ENCODE data around the gene ERBIN. TPM values are rescaled to one million over a fixed set of nuclear protein-coding genes. Genes with fewer than 3 reads are reported as not detected.
"Not testable (repeated sequence)": the region's sequence is repeated elsewhere in the genome, so short reads cannot be mapped to it uniquely, and the experiment has no call there.

The ERBIN gene
- total RNA-seq, 1 donor from 2014 or later = 38.0 TPM

- no peak for TF ChIP-seq CTCF (IDR thresholded peaks at IDR 0.05; ENCODE audit: borderline replicate concordance)
- Histone ChIP-seq H3K9me3 (replicated peaks) (peaks cover 4% of the 10 kb centered on the region), H3K27ac (replicated peaks) (no peak overlapping the region), H3K36me3 (no peaks in the 10 kb centered on the region), H3K4me3 (no peak overlapping the region), H3K4me1 (no peaks in the 10 kb centered on the region), H3K27me3 (ENCODE audit: low read depth) (no peaks in the 10 kb centered on the region)
- DNase-seq = no peak
- intact Hi-C loops (cut with micrococcal nuclease) = no loop called here
Observed at GRCh38 chr5:65886387-65886786, 40.0 kb upstream of the ERBIN start.

GRCh38 chr5:65892024-65892423 is 34.4 kb upstream of the ERBIN start:
- intact Hi-C loops (cut with micrococcal nuclease); H3K36me3 ChIP-seq; H3K9me3 ChIP-seq (replicated peaks): not testable (repeated sequence)

GRCh38 chr5:65892801-65893200 is 33.6 kb upstream of the ERBIN start:
- intact Hi-C loops (cut with micrococcal nuclease) = no loop called here
- DNase-seq = no peak
- Histone ChIP-seq H3K36me3 (no peaks in the 10 kb centered on the region), H3K4me1 (no peaks in the 10 kb centered on the region), H3K27me3 (ENCODE audit: low read depth) (no peaks in the 10 kb centered on the region), H3K4me3 (no peak overlapping the region), H3K27ac (replicated peaks) (no peak overlapping the region), H3K9me3 (replicated peaks) (no peaks in the 10 kb centered on the region)
- TF ChIP-seq CTCF (IDR thresholded peaks at IDR 0.05; ENCODE audit: borderline replicate concordance) = no peak

More at GRCh38 chr5:65892024-65892423, 34.4 kb upstream of the ERBIN start:
- H3K4me3 ChIP-seq; H3K27ac ChIP-seq (replicated peaks); H3K27me3 ChIP-seq (ENCODE audit: low read depth); H3K4me1 ChIP-seq; DNase-seq: not testable (repeated sequence)

- Histone ChIP-seq H3K27ac (replicated peaks) (no peak overlapping the region), H3K27me3 (ENCODE audit: low read depth) (no peaks in the 10 kb centered on the region), H3K9me3 (replicated peaks) (no peaks in the 10 kb centered on the region), H3K36me3 (no peaks in the 10 kb centered on the region), H3K4me3 (no peak overlapping the region), H3K4me1 (no peaks in the 10 kb centered on the region)
- intact Hi-C loops (cut with micrococcal nuclease) = no loop called here
- no peak for TF ChIP-seq CTCF (IDR thresholded peaks at IDR 0.05; ENCODE audit: borderline replicate concordance)
- no peak for DNase-seq
Observed at GRCh38 chr5:65893749-65894430, 32.5 kb upstream of the ERBIN start.

GRCh38 chr5:65895891-65896290 is 30.5 kb upstream of the ERBIN start:
- intact Hi-C loops (cut with micrococcal nuclease) = no loop called here
- no peak for DNase-seq
- H3K4me1 ChIP-seq = no peaks in the 10 kb centered on the region
- no peaks in the 10 kb centered on the region for H3K36me3 ChIP-seq
- no peak overlapping the region for H3K4me3 ChIP-seq
- no peaks in the 10 kb centered on the region for H3K9me3 ChIP-seq (replicated peaks)
- no peak overlapping the region for H3K27ac ChIP-seq (replicated peaks)
- no peak for TF ChIP-seq CTCF (IDR thresholded peaks at IDR 0.05; ENCODE audit: borderline replicate concordance)
- no peaks in the 10 kb centered on the region for H3K27me3 ChIP-seq (ENCODE audit: low read depth)

- no peaks in the 10 kb centered on the region for H3K9me3 ChIP-seq (replicated peaks)
- no peaks in the 10 kb centered on the region for H3K4me1 ChIP-seq
- H3K27ac ChIP-seq (replicated peaks) = no peak overlapping the region
- H3K27me3 ChIP-seq (ENCODE audit: low read depth) = no peaks in the 10 kb centered on the region
- no peaks in the 10 kb centered on the region for H3K36me3 ChIP-seq
- TF ChIP-seq CTCF (IDR thresholded peaks at IDR 0.05; ENCODE audit: borderline replicate concordance) = no peak
- DNase-seq = no peak
- H3K4me3 ChIP-seq = no peak overlapping the region
- intact Hi-C loops (cut with micrococcal nuclease) = no loop called here
Observed at GRCh38 chr5:65900746-65901145, 25.6 kb upstream of the ERBIN start.

All from left ventricle myocardium inferior (tissue), 1 donor.